Middle frontal gyrus (tissue), 1 donor: ENCODE data around the gene ANP32E.
A peak's percentile ranks its signal among the peaks of the same experiment; 100 is the strongest.
"Not testable (repeated sequence)": the region's sequence is repeated elsewhere in the genome, so short reads cannot be mapped to it uniquely, and the experiment has no call there.

Experiments used
- DNase-seq: peaks from one replicate; pipeline ENCODE4 v3.0.0-alpha.2; 2015; ENCODE audit warnings: low spot score; ENCODE audit errors: extremely low spot score

ANP32E gene

DNA sequence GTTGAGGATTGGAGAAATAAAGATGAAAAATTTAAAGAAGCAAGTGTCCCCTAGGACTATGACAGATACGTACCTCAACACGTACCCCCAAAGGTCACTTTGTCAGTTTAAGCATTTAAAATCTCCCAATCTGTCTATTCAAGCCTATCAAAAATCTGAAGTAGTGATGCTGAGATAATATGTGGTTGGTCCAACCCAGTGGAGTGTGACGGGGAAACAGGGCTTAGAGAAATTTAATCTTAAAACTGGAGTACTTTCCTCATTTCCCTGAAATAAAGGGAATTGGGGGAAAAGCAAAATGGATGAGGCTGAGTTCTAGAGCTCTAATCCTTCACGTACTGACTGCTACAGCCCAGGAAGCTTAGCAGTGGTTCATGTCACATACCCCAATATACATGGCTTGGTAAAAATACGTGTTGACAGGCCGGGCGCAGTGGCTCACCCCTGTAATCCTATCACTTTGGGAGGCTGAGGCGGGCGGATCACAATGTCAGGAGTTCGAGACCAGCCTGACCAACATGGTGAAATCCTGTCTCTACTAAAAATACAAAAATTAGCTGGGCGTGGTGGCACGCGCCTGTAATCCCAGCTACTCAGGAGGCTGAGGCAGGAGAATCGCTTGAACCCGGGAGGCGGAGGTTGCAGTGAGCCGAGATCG is 21.7 kb downstream of the ANP32E start:
- not testable (repeated sequence) for DNase-seq

DNA sequence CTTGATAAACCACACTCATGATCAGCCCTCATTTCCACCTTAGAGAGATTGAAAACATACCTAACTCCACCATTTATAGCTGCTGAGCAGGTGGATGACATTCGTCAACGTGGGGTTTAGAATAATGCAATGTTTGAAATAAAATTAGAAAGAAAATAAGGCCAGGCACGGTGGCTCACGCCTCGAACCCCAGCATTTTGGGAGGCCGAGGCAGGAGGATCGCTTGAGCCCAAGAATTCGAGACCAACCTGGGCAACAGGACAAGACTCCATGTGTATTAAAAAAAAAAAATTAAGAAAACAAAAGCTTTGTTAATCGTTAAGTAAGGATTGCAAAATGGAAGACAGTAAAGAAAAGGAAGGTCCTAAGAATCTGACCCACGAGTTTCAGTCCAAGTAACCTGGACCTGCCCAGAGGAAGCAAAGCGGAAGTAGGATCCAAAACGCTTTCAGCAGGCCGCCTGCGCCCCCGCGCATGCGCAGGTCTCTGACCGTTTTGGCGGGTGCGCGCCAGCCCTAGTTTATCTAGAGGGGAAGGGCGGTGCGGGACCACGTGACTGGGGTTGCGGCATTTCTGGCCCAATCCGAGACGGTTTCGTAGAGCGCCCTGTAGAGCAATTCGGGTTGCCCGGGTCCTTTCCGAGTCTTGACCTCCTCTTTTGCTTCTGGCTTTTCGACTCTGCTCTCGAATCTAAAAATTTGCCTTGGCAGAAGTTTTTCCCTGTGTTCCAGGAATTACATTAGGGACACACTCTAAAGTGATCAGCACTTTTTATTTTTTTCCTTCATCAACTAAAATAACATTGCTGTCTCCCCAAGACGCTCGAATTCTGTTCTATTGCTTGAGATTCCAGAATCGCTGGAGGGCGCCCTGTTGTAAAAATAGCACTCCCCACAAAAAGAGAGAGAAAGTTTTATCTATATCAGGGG is 22.5 kb downstream of the ANP32E start:
- peak; percentile 94 for DNase-seq

DNA sequence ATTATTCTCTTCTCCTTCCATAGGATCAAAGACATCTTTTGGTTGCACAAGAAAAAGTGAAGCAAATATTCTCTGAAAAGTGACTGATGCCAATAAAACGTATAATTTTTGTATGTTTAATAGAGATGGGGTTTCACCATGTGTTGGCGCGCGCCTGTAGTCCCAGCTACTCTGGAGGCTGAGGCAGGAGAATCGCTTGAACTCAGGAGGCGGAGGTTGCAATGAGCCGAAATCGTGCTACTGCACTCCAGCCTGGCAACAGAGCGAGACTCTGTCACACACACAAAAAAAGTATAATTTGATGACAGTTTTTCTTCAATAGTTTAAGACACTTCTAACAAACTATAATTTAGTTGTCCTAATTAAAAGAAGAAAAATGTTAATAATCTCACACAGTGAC is 23.8 kb downstream of the ANP32E start:
- no peak for DNase-seq

DNA sequence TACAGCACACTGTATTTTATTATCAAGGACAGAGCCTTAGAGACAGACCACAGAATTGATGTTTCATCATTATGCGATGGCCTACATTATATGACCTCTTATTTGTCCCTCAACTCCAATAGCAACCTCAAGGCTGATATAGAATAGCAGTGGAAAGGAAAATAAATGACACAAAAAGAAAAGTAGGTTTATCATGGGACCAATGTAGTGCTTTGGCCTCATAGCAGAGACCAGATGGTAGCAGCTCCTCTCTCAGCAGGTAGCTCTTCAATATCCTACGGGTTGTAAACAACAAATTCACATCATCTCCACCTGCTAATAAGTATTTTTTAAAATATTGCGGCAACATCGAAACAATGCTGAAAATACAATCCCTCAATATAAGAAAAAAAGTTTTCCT is 25.2 kb downstream of the ANP32E start:
- DNase-seq = no peak

DNA sequence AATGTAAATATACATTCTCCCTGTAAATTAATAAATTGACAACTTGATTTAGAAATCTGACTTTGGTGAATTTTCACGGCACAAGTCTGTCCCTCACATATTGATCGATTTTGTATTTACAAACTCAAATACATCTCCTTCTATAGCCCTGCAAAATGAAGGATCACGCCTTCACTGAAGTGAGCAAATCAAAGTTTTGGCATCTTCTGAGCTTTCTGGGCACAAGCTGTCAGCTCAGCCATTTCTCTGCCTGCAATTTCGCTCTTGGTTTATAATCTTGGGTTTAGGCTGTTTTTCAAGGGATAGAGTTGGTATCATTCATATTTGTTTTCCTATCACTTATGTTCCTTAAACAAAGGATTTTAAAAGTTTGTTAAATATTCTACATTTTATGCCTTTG is 25.8 kb downstream of the ANP32E start:
- no peak for DNase-seq

DNA sequence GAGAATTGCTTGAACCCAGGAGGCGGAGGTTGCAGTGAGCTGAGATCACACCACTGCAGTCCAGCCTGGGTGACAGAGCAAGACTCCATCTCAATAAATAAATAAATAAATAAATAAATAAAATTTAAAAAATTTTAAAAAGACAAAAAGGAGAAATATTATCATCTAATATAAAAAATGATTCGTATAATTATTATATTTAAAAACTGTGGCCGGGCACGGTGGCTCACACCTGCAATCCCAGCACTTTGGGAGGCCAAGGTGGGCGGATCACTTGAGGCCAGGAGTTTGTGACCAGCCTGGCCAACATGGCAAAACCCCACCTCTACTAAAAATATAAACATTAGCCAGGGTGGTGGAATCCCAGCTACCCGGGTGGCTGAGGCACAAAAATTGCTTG is 27.5 kb downstream of the ANP32E start:
- not testable (repeated sequence) for DNase-seq

DNA sequence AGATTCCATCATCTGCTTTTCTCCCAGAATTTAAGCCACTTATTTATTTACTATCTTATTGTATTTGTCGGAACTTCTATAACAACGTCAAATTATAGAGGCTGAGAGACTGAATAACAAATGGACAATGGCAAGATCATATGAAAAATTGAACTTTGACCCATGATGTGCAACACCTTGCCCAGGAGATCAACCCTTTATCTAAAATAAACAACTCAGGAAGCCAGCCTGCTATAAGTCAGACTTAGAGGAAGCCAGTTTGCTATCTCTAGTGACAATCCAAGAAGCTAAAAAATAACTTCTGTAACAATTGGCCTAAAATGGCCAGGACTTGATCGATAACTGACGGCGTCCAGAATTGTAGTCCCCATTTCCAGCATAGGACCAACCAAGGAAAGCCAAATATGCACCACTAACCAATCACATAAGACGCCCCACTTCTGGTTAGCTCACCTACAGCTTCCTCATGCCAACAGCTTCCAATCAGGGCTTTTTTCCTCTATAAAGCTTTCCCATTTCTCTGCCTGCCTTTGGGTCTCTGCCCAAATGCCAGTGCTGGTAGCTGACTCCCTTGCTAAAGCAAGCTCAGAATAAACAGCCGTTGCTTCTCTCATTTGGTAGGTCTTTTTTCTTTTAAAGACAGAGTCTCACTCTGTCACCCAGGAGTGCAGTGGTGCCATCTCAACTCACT is 28.5 kb downstream of the ANP32E start:
- no peak for DNase-seq

DNA sequence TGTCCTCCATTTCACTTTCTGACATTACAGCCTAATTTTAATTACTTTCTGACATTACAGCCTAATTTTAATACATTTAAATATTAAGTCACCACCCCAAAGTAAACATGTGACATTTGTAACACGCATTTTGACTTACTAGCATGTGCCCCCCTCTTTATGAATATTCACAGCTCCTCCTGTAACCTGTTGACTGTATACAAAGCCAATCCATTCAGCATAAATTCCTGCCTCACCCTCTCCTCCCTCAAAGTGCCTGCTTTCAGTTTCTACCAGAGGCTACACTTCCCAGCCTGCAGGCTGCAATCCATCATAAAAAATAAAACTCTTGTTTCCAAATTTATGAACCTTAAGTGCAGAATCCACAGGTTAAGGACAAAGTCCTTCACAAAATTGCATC is 39.5 kb downstream of the ANP32E start:
- DNase-seq = no peak

DNA sequence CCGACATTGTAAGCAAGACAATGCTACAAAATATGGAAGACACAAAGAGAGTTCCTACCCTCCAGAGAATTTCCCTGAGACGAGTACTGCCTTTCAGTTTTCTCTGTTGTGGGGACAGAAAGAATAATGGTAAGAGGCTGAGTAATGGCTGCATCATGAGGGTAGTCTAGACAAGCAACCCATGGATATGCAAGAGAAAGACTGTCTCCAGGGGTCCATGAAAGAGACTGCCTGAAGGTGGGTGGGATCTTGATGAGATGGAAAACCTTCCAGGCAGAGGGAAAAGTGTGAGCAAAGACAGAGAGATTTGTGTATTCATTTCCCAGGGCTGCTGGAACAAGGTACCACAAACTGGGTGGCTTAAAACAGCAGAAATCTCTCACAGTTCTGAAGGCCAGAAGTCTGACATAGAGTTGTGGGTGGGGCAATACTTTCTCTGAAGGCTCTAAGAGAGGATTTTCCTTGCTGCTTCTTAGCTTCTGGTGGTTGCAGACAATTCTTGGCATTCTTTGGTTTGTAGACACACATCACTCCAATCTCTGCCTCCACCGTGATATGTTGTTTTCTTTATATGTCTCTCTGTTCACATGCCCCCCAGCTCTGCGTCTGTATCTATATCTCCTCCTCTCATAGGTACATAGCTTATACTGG is 41.4 kb downstream of the ANP32E start:
- no peak for DNase-seq

DNA sequence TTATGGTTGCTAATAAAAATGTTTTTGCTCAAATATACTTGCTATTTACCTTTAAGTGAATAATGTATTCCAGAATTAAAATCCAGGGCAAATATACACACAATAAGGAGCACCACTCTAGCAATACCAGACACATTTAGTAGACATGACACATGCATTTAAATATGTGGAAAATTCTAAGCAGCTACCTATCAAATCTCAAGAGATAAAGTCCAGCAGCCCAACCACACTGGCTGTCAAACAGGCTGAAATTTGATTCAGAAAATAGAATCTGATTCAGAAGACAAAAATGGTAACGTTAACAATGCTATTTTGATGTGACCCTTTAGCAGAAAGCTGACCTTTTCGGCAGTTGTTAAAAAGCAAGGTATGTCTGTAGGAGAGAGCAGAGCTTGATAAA is 43.9 kb downstream of the ANP32E start:
- DNase-seq = no peak

DNA sequence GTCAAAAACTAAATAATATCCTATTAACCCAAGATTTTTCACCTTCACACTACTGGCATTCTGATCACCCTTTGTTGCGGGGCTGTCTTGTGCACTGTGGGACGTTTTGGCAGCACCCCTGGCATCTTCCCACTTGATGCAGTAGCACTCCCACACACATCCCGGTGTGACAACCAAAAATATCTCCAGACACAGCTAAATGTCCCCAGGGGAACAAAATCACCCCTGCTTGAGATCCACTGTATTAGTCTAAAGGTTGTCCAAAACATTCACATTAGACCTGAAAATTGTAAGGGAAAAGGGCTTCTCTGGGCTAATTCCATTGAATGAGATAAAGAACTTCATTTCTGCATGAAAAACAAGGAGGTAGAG is 48.4 kb downstream of the ANP32E start:
- DNase-seq = no peak

DNA sequence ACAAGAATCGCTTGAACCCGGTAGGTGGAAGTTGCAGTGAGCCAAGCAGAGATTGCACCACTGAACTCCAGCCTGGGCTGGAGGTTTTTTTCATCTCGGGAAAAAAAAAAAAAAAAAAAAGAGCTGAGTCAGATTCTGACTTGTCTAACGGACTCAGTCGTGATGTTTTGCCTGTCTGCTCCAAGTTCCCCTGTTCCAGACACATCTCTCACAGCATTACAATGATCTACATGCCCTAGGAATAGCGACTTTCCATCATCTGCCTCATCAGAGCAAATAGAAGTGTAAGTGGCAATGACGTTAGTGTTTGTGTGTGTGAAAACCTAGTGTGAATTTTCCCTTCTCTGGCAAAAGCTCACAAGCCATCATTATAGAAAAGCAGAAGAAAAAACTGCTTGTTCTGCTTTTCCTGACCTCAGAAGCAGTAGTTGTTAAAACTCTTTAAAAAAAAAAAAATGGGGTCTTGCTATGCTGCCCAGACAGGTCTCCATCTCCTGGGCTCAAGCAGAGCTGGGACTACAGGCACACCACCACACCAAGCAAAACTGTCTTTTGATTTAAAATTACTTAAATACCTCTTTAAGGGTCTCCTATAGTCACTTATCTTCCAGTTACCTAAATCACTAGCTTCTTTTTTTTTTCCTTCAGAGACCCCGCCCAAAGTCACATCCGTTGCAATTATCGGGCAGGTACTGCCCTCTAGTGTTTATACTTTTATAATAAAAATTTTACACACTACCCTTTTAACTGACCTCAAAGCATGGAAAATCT is 48.9 kb downstream of the ANP32E start:
- no peak for DNase-seq

DNA sequence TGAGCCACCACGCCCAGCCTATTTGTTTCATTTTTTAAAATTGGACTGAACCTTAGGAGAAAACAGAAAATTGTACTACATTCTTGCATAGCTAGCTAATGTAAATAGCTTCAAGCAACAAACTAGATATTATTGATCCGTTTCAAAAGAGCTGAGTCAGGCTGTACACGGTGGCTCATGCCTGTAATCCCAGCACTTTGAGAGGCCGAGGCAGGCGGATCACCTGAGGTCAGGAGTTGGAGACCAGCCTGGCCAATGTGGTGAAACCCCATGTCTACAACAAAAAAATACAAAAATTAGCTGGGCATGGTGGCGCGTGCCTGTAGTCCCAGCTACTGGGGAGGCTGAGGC is 49.5 kb downstream of the ANP32E start:
- DNase-seq = not testable (repeated sequence)

DNA sequence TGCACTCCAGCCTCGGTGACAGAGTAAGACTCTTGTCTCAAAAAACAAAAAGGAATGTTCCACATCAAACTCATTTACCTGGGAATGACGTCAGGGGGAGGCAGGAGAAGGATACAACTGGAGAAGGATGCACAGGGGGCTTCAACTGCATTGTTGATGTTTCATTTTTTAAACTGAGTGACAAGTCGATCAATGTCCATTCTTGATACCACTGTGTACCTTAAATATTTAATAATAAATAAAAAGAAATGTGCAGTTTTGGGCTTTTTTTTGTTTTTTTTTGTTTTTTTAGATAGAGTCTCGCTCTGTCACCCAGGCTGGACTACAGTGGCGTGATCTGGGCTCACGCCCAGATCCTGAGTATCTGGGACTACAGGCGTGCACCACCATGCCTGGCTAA is 50.4 kb downstream of the ANP32E start:
- DNase-seq = no peak

DNA sequence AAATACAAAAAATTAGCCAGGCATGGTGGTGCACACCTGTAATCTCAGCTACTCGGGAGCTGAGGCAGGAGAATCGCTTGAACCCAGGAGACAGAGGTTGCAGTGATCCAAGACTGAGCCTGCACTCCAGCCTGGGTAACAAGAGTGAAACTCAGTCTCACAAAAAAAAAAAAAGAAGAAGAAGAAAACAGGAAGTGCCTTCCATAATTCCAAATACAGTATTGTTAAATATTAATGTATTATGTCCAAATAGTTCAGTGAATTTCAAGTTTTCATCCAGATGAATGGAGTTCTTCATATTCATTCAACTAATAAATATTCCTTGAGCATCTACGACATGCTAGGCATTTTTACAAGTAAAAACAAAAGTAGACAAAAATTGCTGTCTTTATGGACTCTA is 52.9 kb downstream of the ANP32E start:
- no peak for DNase-seq

DNA sequence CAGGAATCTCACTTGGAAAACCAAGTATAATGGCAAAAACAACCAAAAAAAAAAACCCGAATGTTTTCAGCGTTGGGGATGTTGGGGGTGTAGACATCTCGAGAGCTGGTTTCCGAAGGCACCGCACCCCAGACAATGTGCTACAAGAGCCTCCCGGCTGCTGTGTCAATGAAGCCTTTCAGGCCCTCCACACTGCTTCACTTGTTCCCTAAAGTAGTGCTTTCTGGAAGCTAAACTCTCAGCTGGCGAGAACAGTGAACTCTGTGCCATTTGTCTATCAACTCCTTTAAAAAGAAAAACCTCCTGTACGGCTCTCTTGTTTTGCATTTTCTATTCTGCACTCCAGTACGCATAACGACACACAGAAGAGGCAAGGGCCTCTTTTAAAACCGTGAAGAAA is 53.7 kb downstream of the ANP32E start:
- DNase-seq = peak; percentile 47

DNA sequence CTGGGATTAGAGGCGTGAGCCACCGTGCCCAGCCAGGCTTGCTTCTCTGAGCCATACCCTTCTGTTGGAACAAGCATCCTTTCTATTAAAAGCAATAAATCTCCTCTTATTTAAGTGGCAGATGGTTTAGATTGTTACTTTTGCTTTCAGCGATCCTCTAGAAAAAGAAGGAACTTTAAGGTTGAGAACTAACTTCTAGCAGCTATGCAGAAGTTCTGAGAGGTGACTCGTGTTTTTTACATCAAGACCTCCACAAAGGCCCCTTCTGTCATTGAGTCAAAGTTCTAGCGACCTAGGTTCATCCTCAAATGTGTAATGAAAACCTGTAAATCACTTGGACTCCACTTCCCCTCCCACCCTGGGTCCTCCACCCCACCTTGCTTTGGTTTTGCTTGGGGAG is 55.4 kb downstream of the ANP32E start:
- DNase-seq = no peak

DNA sequence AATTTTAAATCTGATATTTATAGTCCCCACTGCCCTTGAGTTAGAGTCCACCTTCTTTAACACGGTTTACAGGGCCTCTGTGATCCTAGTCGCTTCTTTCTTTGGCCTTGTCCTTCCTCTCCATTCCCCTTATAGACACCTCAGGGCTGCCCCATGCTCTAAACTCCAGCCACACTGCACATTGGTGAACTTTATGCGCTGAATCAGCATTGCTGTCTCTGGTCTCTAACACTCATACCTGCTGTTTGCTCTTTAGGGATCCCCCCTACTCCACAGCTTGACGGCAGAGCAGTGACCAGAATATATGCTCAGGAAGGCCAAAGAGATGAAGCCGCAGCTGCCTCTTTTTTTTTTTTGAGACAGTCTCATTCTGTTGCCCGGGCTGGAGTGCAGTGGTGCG is 56.0 kb downstream of the ANP32E start:
- DNase-seq = no peak

DNA sequence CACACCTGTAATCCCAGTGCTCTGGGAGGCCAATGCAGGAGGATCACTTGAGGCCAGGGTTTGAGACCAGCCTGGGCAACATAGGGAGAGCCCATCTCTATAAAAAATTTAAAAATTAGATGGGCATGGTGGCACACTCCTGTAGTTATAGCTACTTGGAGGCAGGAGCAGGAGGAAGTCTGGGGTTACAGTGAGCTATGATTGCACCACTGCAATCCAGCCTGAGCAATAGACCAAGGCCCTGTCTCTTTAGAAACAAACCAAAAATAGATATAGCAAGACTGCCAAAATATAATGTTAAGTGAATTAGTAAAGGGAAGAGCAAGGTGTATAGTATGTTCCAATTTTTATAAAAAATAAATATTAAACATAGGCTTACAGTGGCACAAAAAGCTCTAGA is 57.4 kb downstream of the ANP32E start:
- DNase-seq = no peak

DNA sequence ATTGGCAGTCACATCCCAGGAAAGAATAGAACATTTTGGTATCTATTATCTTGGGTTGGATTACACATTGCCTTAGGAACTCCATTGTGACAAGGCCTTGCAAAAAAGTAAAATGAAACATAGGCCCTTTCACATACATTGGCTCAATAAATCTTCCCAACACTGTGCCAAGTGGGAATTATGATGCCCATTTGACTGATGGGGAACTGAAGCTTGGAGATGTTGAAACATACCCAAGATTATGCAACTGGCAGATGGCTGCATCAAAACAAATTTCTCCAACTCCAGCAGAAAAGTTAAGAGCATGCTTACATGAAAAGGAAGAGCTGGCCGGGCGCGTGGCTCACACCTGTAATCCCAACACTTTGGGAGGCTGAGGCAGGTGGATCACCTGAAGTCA is 59.3 kb downstream of the ANP32E start:
- no peak for DNase-seq

DNA sequence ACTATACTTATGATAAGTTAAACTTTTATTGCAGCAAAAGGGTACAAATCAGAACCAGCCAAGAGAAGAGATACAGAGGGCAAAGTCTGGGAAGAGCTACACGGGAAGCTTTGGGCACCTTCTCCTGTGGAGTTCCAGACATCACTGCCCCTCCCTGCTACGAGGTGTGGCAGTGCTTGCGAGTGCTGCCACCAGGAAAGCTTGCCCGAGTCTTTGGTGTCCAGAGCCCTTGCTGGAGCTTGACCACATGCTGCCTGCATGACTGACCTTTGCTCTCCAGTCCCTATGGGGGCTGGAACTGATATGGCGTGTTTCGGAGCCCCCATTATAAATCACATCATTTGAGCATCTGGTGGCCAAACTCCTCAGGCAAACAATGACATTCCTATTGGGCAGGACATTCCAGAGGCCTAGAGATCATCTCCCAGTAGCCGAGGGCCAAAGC is 62.7 kb downstream of the ANP32E start:
- no peak for DNase-seq
